ENCODE measurements around the gene DYNC2I2. TPM values are rescaled to one million over a fixed set of nuclear protein-coding genes. Genes with fewer than 3 reads are reported as not detected.
A peak's percentile ranks its signal among the peaks of the same experiment; 100 is the strongest.

Gene DYNC2I2
- total and polyA plus RNA-seq, 2 experiments from 2014 or later, result 58.8 to 93.1 TPM

- 80 to 82% methylated on average over 12 of the region's 12 CpGs for WGBS, 2 experiments (ENCODE audit: low coverage in 1 of 2, low lambda C conversion rate in 2 of 2, missing lambda C conversion rate in 2 of 2)
- no peaks in the 10 kb centered on the region for H3K36me3 ChIP-seq (ENCODE audit: low read depth)
- no peak overlapping the region for H3K4me2 ChIP-seq (ENCODE audit: unreplicated experiment)
- H3K27ac ChIP-seq, result no peak overlapping the region
- H3F3A ChIP-seq (ENCODE audit: insufficient read depth), result no peaks in the 10 kb centered on the region
- H3K4me3 ChIP-seq, result no peak overlapping the region
- H3K27me3 ChIP-seq (replicated peaks; ENCODE audit: insufficient read depth), result no peaks in the 10 kb centered on the region
- no peaks in the 10 kb centered on the region for H4K20me1 ChIP-seq (ENCODE audit: insufficient read depth)
- peak; percentile 34 for DNase-seq
- in situ Hi-C loops (cut with MboI), result no loop called here
- H2AFZ ChIP-seq, result no peak overlapping the region
- no peaks in the 10 kb centered on the region for H3K9me2 ChIP-seq (ENCODE audit: insufficient read depth)
- H3K9ac ChIP-seq, result no peak overlapping the region
- TF ChIP-seq EZH2phosphoT487 (IDR thresholded peaks at IDR 0.05; ENCODE audit: insufficient read depth, low read depth) (no peak), EZH2 (IDR thresholded peaks at IDR 0.05; ENCODE audit: insufficient read depth, poor library complexity, severe bottlenecking) (no peak)
- H3K4me1 ChIP-seq (ENCODE audit: insufficient read depth), result peaks cover 5% of the 10 kb centered on the region; the same call in 1 of the 2 replicates
- H3K9me3 ChIP-seq (ENCODE audit: low read depth), result no peaks in the 10 kb centered on the region
- 0 out of 2 replicates have a peak, but pooled peaks cover 9% of the 10 kb centered on the region for H3K79me2 ChIP-seq (ENCODE audit: insufficient read depth)
Observed at GRCh38 chr9:128643519-128644300, 12.9 kb downstream of the DYNC2I2 start.

GRCh38 chr9:128642675-128643245, 13.9 kb downstream of the DYNC2I2 start:
- H2AFZ ChIP-seq, result no peak overlapping the region
- H3K9me3 ChIP-seq (ENCODE audit: low read depth), result no peaks in the 10 kb centered on the region
- H3K4me3 ChIP-seq, result no peak overlapping the region
- H3K9ac ChIP-seq, result no peak overlapping the region
- DNase-seq, result no peak
- H3F3A ChIP-seq (ENCODE audit: insufficient read depth), result no peaks in the 10 kb centered on the region
- whole genome bisulfite sequencing, 2 experiments (ENCODE audit: low coverage in 1 of 2, low lambda C conversion rate in 2 of 2, missing lambda C conversion rate in 2 of 2), result 86 to 88% methylated on average over 12 of the region's 12 CpGs
- H3K27ac ChIP-seq, result no peak overlapping the region
- no peak for TF ChIP-seq EZH2 (IDR thresholded peaks at IDR 0.05; ENCODE audit: insufficient read depth, poor library complexity, severe bottlenecking)
- no peak for TF ChIP-seq EZH2phosphoT487 (IDR thresholded peaks at IDR 0.05; ENCODE audit: insufficient read depth, low read depth)
- H3K9me2 ChIP-seq (ENCODE audit: insufficient read depth), result no peaks in the 10 kb centered on the region
- no peaks in the 10 kb centered on the region for H4K20me1 ChIP-seq (ENCODE audit: insufficient read depth)
- 0 out of 2 replicates have a peak, but pooled peaks cover 9% of the 10 kb centered on the region for H3K79me2 ChIP-seq (ENCODE audit: insufficient read depth)
- H3K27me3 ChIP-seq (replicated peaks; ENCODE audit: insufficient read depth), result no peaks in the 10 kb centered on the region
- peaks cover 5% of the 10 kb centered on the region; the same call in 1 of the 2 replicates for H3K4me1 ChIP-seq (ENCODE audit: insufficient read depth)
- no peak overlapping the region for H3K4me2 ChIP-seq (ENCODE audit: unreplicated experiment)
- H3K36me3 ChIP-seq (ENCODE audit: low read depth), result no peaks in the 10 kb centered on the region
- in situ Hi-C loops (cut with MboI), result no loop called here

DNA sequence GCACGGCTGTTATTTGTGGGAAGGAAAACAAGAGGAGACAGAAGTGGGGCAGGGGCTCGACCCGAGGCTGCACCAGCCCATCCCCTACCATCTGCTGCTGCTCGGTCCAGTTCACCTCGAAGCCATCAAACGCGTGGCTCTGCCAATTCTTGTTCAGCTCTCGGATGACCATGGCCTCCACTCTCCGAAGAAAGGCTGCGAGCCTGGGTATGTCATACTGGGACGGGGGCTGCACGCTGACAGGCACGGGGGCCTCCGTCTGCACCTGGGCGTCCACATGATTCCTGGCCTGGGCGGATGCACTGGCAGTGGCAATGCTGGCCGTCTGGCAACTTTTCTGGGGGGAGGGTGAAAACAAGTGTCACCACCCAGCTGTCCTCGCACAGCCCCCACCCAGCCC, 16.0 kb downstream of the DYNC2I2 start:
- Histone ChIP-seq H3F3A (ENCODE audit: insufficient read depth) (no peaks in the 10 kb centered on the region), H3K79me2 (ENCODE audit: insufficient read depth) (0 out of 2 replicates have a peak, but pooled peaks cover 9% of the 10 kb centered on the region), H4K20me1 (ENCODE audit: insufficient read depth) (no peaks in the 10 kb centered on the region), H2AFZ (no peak overlapping the region), H3K4me2 (ENCODE audit: unreplicated experiment) (no peak overlapping the region), H3K27ac (no peak overlapping the region), H3K27me3 (replicated peaks; ENCODE audit: insufficient read depth) (no peaks in the 10 kb centered on the region), H3K9me2 (ENCODE audit: insufficient read depth) (no peaks in the 10 kb centered on the region), H3K36me3 (ENCODE audit: low read depth) (no peaks in the 10 kb centered on the region), H3K4me1 (ENCODE audit: insufficient read depth) (peaks cover 13% of the 10 kb centered on the region), H3K4me3 (no peak overlapping the region), H3K9me3 (ENCODE audit: low read depth) (no peaks in the 10 kb centered on the region), H3K9ac (no peak overlapping the region)
- in situ Hi-C loops (cut with MboI), result no loop called here
- no peak for DNase-seq
- WGBS, 2 experiments (ENCODE audit: low coverage in 1 of 2, low lambda C conversion rate in 2 of 2, missing lambda C conversion rate in 2 of 2), result 92 to 96% methylated on average over 17 of the region's 18 CpGs
- TF ChIP-seq EZH2phosphoT487 (IDR thresholded peaks at IDR 0.05; ENCODE audit: insufficient read depth, low read depth) (no peak), EZH2 (IDR thresholded peaks at IDR 0.05; ENCODE audit: insufficient read depth, poor library complexity, severe bottlenecking) (no peak)

GRCh38 chr9:128638580-128638979, 18.1 kb downstream of the DYNC2I2 start:
- WGBS, 2 experiments (ENCODE audit: low coverage in 1 of 2, low lambda C conversion rate in 2 of 2, missing lambda C conversion rate in 2 of 2), result 78 to 80% methylated on average over 4 of the region's 4 CpGs
- in situ Hi-C loops (cut with MboI), result no loop called here
- Histone ChIP-seq H4K20me1 (ENCODE audit: insufficient read depth) (no peaks in the 10 kb centered on the region), H3K4me3 (no peak overlapping the region), H3K36me3 (ENCODE audit: low read depth) (peaks cover 2% of the 10 kb centered on the region; the same call in 1 of the 2 replicates), H3K4me1 (ENCODE audit: insufficient read depth) (peaks cover 11% of the 10 kb centered on the region), H3K9ac (no peak overlapping the region), H3K79me2 (ENCODE audit: insufficient read depth) (no peaks in the 10 kb centered on the region), H3F3A (ENCODE audit: insufficient read depth) (peaks cover 7% of the 10 kb centered on the region; the same call in 1 of the 2 replicates), H3K9me3 (ENCODE audit: low read depth) (no peaks in the 10 kb centered on the region), H3K4me2 (ENCODE audit: unreplicated experiment) (no peak overlapping the region), H2AFZ (no peak overlapping the region), H3K27me3 (replicated peaks; ENCODE audit: insufficient read depth) (no peaks in the 10 kb centered on the region), H3K9me2 (ENCODE audit: insufficient read depth) (no peaks in the 10 kb centered on the region), H3K27ac (no peak overlapping the region)
- no peak for DNase-seq
- TF ChIP-seq EZH2 (IDR thresholded peaks at IDR 0.05; ENCODE audit: insufficient read depth, poor library complexity, severe bottlenecking) (no peak), EZH2phosphoT487 (IDR thresholded peaks at IDR 0.05; ENCODE audit: insufficient read depth, low read depth) (no peak)
